BJ (cell line): Measurements from ENCODE around the gene ERP44. TPM values are rescaled to one million over a fixed set of nuclear protein-coding genes. Genes with fewer than 3 reads are reported as not detected.

Experiments used
- CTCF ChIA-PET: fragments of 350-600 bp; formaldehyde crosslinking; extraction: SDS; loops from one replicate; lab custom pipeline; 2021; ENCODE audit warnings: antibody characterized with exemption, inconsistent platforms; lab: Yijun Ruan, JAX
- POLR2A ChIA-PET: fragments of 300-600 bp; sonication (Branson Sonifier 250); formaldehyde crosslinking; extraction: SDS; loops from one replicate; lab custom pipeline; 2021; ENCODE audit warnings: antibody characterized with exemption; lab: Charles Lee
- DNase-seq: peaks from one replicate; pipeline ENCODE4 v3.0.0-alpha.2; 2011; ENCODE audit warnings: low read depth
- H3K27me3 ChIP-seq: 2 replicates; pipeline ENCODE4 v1.6.0; 2011; ENCODE audit warnings: low read length; ENCODE audit not compliant: control insufficient read depth, insufficient read depth
- H3K36me3 ChIP-seq: 2 replicates; pipeline ENCODE4 v1.5.1; 2011; ENCODE audit warnings: low read length; ENCODE audit not compliant: control insufficient read depth, insufficient read depth
- H3K4me3 ChIP-seq: 2 replicates; pipeline ENCODE4 v1.5.1; 2011; ENCODE audit warnings: low read depth, mild to moderate bottlenecking, control low read depth, low read length
- polyA plus RNA-seq: library from polyadenylated mRNA; depleted of rRNA; stranded (reverse); fragments of >200 nt; gene quantifications from 2 replicates; pipeline ENCODE4 v1.2.3, GENCODE V29; 2011
- TF ChIP-seq, protein P1 (sequence below): IDR thresholded peaks from 2 replicates; pipeline ENCODE4 v1.5.1; 2011; ENCODE audit warnings: low read depth, mild to moderate bottlenecking, control low read depth, inconsistent platforms, low read length, moderate library complexity; ENCODE audit not compliant: insufficient read depth

Gene ERP44
- polyA plus RNA-seq, 1 experiment, result 9.8 TPM

DNA sequence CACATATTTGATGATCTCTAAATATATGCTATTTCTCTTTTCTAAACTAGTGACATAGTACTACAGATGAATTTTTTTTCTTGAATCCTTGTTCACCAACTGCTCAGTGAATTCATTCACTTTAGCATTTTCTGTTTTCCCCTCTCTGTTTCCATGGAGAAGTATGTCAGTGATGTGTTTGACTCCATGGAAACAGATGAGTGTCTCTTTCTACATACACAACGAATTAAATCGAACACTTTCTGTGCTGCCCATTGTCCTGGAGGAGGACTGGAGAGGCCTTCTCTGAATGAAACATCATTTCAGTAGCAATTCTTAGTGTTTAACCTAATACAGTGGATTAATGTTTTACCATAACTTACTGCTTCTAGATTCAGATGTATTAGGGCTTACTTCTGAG lies 9.8 kb upstream of the ERP44 start:
- H3K4me3 ChIP-seq, result no peak overlapping the region
- CTCF ChIA-PET, result no interaction called here
- POLR2A ChIA-PET, result no interaction called here
- H3K27me3 ChIP-seq, result no peaks in the 10 kb centered on the region
- no peak for DNase-seq
- TF ChIP-seq, protein P1, sequence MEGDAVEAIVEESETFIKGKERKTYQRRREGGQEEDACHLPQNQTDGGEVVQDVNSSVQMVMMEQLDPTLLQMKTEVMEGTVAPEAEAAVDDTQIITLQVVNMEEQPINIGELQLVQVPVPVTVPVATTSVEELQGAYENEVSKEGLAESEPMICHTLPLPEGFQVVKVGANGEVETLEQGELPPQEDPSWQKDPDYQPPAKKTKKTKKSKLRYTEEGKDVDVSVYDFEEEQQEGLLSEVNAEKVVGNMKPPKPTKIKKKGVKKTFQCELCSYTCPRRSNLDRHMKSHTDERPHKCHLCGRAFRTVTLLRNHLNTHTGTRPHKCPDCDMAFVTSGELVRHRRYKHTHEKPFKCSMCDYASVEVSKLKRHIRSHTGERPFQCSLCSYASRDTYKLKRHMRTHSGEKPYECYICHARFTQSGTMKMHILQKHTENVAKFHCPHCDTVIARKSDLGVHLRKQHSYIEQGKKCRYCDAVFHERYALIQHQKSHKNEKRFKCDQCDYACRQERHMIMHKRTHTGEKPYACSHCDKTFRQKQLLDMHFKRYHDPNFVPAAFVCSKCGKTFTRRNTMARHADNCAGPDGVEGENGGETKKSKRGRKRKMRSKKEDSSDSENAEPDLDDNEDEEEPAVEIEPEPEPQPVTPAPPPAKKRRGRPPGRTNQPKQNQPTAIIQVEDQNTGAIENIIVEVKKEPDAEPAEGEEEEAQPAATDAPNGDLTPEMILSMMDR, result no peak
- H3K36me3 ChIP-seq, result peaks cover 1% of the 10 kb centered on the region

DNA sequence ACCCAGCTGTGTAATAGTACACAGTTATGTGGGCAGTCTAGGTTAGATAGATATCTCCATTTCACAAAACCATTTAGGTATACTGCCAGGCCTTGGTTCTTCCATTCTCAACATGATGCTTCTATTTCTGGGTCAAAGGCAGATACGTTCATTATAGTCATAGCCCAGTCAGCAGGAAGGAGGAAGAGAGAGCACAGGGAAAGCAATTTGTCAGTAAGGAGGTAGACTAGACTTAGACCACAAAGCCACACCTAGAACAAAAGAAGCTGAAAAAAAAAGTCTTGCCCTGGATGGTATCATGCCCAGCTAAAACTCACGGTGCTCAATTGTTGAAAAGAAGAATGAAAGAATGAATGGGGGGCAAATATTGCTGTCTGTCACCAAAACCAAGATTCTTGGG lies 7.8 kb upstream of the ERP44 start:
- ChIA-PET POLR2A (no interaction called here), CTCF (no interaction called here)
- Histone ChIP-seq H3K36me3 (peaks cover 3% of the 10 kb centered on the region), H3K27me3 (no peaks in the 10 kb centered on the region), H3K4me3 (no peak overlapping the region)
- DNase-seq, result no peak
- TF ChIP-seq, protein P1, result no peak

DNA sequence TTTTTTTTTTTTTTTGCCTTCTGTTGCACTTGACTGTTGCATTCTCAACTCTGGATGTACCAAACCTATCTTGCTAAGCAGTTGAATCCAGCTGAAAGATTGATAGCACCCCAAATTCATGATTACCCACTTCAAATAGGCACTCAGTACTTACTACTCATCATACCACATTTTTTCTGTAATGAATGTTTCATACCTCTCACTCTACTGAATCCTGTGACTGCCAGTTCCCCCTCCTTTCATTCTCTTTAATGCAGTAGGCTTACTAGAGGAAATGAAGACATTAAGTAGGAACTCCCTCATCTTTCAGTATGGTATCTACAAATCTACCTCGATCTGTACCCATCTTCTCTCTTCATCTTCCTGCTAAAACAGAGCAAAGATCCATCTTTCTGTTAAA lies 7.1 kb upstream of the ERP44 start:
- H3K36me3 ChIP-seq, result peaks cover 3% of the 10 kb centered on the region
- no peaks in the 10 kb centered on the region for H3K27me3 ChIP-seq
- ChIA-PET POLR2A (no interaction called here), CTCF (no interaction called here)
- no peak for DNase-seq
- TF ChIP-seq, protein P1, result no peak
- no peak overlapping the region for H3K4me3 ChIP-seq

DNA sequence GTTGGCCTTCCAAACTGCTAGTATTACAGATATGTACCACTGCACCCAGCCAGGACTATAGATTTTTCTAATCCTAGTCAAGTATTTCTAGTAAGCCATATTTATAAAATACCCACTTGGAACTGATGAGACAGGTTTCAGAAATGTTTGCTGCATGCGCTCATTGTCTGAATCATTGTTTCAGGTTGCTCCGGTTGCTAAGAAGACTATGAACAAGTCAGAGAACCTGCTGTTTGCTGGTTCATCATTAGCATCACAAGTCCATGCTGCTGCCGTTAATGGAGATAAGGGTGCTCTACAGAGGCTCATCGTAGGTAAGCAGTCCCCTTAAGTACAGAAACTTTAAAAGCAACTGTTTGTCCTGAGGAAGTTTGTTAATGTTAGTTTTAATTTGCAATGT lies 5.5 kb upstream of the ERP44 start:
- Histone ChIP-seq H3K4me3 (no peak overlapping the region), H3K36me3 (peaks cover 3% of the 10 kb centered on the region), H3K27me3 (no peaks in the 10 kb centered on the region)
- CTCF ChIA-PET, result no interaction called here
- DNase-seq, result no peak
- POLR2A ChIA-PET, result no interaction called here
- TF ChIP-seq, protein P1, result no peak

DNA sequence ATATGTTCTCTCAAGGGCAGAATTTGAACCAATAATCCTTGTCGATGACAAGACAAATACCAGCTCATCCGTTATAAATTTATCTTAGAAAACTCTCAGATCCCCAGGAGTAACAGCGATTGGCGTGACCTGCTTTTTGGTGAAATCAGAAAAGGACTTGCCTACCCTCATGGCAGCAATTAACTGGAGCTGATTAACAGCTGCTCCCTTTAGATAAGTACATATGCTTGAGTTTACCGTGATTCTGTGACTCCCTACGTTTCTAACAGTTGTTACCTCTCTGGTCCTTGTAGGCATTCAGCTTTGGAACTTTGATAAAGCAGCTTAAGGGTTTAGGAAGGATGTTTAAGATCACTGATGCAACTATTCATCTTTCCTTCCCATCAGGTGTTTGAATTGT lies 2.8 kb upstream of the ERP44 start:
- POLR2A ChIA-PET, result no interaction called here
- no peaks in the 10 kb centered on the region for H3K27me3 ChIP-seq
- TF ChIP-seq, protein P1, result no peak
- no peak for DNase-seq
- CTCF ChIA-PET, result interaction anchor here (0.5 to 1.5 kb wide), 4 partner anchors 69 to 224 kb away, joined by 3 to 4 read pairs (median 4); no protein-coding TSS in a partner anchor
- peaks cover 3% of the 10 kb centered on the region for H3K36me3 ChIP-seq
- no peak overlapping the region for H3K4me3 ChIP-seq
